ENCODE results near the gene ZNF701.
"Not testable (repeated sequence)": the region's sequence is repeated elsewhere in the genome, so short reads cannot be mapped to it uniquely, and the experiment has no call there.

The ZNF701 gene

DNA sequence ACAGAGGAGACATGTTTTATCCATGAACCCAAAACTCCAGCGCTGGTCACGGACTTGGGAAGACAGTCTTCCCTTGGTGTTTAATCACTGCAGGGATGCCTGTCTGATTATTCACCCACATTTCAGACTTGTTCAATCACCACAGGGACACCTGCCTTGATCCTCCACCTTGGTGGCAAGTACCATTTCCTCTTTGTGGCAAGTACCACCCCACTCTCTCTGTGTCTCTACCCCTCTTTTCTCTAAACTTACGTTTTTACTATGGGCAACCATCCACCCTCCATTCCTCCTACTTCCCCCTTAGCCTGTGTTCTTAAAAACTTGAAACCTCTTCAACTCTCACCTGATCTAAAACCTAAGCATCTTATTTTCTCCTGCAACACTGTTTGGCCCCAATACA lies 51.3 kb downstream of the ZNF701 start:
- in situ Hi-C loops (cut with HindIII; ENCODE audit: low pct_ligation_motif_present, low pct_unique_long_range_greater_than_20kb, low sequenced_read_pairs): no loop called here

DNA sequence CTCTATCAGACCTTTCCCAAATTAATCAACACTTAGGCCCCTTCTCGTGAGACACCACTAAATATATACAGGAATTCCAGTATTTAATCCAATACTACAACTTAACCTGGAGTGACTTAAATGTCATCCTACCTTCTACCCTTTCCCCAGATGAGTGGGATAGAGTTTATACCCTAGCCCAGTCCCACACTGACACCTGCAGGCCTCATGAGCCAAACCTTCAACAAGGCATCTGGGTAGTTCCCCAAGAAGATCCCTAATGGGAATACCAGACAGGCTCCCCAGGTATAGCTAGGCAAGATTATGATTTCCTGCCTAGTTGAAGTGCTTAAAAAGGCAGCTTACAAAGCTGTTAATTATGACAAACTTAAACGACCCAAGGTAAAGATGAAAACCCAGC lies 52.2 kb downstream of the ZNF701 start:
- DNase-seq: no peak

More for the DNA sequence above, 51.3 kb downstream of the ZNF701 start:
- no peak for DNase-seq

DNA sequence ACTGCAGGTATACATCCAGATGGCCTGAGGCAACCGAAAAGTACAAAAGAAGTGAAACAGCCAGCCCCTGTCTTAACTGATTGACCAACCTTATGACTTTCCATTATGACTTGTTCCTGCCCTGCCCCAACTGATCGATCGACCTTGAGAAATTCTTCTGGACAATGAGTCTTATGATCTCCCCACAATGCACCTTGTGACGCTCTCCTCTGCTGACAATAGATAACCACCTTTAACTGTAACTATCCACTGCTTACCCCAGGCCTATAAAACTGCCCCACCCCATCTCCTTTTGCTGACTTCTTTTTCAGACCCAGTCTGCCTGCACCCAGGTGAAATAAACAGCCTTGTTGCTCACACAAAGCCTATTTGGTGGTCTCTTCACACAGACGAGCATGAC lies 56.8 kb downstream of the ZNF701 start:
- in situ Hi-C loops (cut with HindIII; ENCODE audit: low pct_ligation_motif_present, low pct_unique_long_range_greater_than_20kb, low sequenced_read_pairs): no loop called here
- DNase-seq: no peak

More for the DNA sequence above, 52.2 kb downstream of the ZNF701 start:
- in situ Hi-C loops (cut with HindIII; ENCODE audit: low pct_ligation_motif_present, low pct_unique_long_range_greater_than_20kb, low sequenced_read_pairs): no loop called here

DNA sequence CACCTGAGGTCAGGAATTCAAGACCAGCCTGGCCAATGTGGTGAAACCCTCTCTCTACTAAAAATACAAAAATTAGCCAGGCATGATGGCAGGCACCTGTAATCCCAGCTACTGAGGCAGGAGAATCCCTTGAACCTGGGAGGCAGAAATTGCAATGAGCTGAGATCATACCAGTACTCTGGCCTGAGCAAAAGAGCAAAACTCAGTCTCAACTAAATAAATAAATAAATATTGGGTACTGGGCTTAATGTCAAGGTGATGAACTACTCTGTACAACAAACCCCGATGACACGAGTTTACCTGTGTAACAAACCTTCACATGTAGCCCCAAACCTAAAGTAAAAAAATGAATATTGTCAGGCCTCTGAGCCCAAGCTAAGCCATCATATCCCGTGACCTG lies 57.4 kb downstream of the ZNF701 start:
- DNase-seq; in situ Hi-C loops (cut with HindIII; ENCODE audit: low pct_ligation_motif_present, low pct_unique_long_range_greater_than_20kb, low sequenced_read_pairs): not testable (repeated sequence)

DNA sequence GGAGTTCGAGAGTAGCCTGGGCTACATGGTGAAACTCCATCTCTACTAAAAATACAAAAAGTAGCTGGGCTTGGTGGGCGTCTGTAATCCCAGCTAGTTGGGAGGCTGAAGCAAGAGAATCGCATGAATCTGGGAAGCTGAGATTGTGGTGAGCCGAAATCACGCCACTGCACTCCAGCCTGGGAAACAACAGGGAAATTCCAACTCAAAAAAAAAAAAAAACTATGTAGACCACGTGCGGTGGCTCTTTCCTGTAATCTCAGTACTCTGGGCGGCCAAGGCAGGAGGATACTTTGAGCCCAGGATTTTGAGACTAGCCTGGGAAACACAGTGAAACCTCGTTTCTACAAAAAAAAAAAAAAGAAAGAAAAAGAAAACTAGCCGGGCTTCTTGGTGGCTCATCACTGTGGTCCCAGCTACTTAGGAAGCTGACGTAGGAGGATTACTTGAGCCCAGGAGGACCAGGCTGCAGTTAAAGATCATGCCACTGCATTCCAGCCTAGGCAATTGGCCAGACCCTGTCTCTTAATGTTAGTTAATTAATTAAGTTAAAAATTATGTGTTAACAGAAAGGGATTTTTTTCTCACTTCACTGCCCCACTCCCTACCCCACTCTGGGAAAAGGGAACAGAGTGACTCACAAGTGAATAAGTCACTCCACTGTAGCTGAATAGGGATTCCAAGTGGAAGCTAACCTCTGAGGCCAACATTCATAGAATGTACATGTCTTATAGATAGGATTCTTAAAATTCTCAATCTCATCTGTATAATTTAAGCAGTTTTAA lies 65.9 kb downstream of the ZNF701 start:
- DNase-seq: no peak
- in situ Hi-C loops (cut with HindIII; ENCODE audit: low pct_ligation_motif_present, low pct_unique_long_range_greater_than_20kb, low sequenced_read_pairs): no loop called here
